GM06990 (cell line): Measurements from ENCODE around the gene SNRNP200.

Experiments used
- DNase-seq: peaks from one replicate; pipeline ENCODE4 v3.0.0-alpha.2; 2011; ENCODE audit not compliant: insufficient read length; ENCODE audit errors: extremely low read depth
- H3K27me3 ChIP-seq: replicated peaks from 2 replicates; pipeline ENCODE4 v1.6.0; 2011; ENCODE audit warnings: low read length; ENCODE audit not compliant: control insufficient read depth, insufficient read depth
- H3K36me3 ChIP-seq: 2 replicates; pipeline ENCODE4 v1.5.1; 2011; ENCODE audit warnings: low read length; ENCODE audit not compliant: control insufficient read depth, insufficient read depth
- H3K4me3 ChIP-seq: replicated peaks from 2 replicates; pipeline ENCODE4 v1.5.1; 2011; ENCODE audit warnings: low read depth, mild to moderate bottlenecking, control low read depth, low read length
- TF ChIP-seq, protein P1 (sequence below): IDR thresholded peaks from 2 replicates; pipeline ENCODE4 v1.5.1; 2011; ENCODE audit warnings: low read length, control low read depth, mild to moderate bottlenecking, inconsistent platforms; ENCODE audit not compliant: insufficient read depth, poor library complexity, severe bottlenecking

The SNRNP200 gene

DNA sequence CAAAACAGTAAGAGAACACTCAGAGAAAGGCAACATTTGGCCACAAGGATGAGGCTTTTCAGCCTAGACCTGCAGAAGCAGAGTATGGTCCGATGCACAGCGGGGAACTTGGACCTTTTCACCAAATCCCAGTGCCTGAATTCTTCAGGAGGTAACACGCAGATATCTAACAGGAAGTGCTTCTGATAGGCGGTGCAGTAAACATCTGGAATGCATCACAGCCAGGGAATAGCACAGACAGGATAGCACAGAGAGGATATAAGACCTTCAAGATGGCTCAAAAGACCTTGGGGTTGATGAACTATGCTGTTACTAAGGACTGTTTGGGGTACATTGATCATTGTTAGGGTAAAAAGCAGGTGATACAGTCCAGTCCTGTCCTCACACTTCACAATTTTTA lies 41.3 kb downstream of the SNRNP200 start:
- DNase-seq = no peak
- Histone ChIP-seq H3K4me3 (peak overlapping the region; percentile 74), H3K36me3 (peaks cover 22% of the 10 kb centered on the region), H3K27me3 (no peaks in the 10 kb centered on the region)
- TF ChIP-seq, protein P1, sequence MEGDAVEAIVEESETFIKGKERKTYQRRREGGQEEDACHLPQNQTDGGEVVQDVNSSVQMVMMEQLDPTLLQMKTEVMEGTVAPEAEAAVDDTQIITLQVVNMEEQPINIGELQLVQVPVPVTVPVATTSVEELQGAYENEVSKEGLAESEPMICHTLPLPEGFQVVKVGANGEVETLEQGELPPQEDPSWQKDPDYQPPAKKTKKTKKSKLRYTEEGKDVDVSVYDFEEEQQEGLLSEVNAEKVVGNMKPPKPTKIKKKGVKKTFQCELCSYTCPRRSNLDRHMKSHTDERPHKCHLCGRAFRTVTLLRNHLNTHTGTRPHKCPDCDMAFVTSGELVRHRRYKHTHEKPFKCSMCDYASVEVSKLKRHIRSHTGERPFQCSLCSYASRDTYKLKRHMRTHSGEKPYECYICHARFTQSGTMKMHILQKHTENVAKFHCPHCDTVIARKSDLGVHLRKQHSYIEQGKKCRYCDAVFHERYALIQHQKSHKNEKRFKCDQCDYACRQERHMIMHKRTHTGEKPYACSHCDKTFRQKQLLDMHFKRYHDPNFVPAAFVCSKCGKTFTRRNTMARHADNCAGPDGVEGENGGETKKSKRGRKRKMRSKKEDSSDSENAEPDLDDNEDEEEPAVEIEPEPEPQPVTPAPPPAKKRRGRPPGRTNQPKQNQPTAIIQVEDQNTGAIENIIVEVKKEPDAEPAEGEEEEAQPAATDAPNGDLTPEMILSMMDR = no peak

DNA sequence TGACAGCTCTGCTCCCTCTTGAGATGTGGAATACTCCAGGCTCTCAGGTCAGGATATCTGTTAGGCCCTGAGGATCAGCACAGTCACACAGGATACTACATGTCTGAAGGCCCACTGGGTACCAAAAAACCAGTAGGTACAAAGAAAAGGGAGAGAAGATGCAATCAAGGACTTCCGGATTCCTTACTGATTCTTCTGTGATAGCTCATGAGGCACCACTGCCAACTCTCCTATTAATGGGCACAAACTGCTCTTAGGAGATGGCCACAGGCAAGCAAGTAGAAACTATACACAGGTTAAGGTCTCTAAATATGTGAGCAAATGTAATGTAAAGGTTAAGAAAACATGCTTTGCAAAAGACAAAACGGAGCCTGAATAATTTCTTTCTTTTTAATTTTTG lies 43.0 kb downstream of the SNRNP200 start:
- Histone ChIP-seq H3K36me3 (peaks cover 18% of the 10 kb centered on the region), H3K4me3 (no peak overlapping the region), H3K27me3 (no peaks in the 10 kb centered on the region)
- no peak for DNase-seq
- TF ChIP-seq, protein P1 = no peak

DNA sequence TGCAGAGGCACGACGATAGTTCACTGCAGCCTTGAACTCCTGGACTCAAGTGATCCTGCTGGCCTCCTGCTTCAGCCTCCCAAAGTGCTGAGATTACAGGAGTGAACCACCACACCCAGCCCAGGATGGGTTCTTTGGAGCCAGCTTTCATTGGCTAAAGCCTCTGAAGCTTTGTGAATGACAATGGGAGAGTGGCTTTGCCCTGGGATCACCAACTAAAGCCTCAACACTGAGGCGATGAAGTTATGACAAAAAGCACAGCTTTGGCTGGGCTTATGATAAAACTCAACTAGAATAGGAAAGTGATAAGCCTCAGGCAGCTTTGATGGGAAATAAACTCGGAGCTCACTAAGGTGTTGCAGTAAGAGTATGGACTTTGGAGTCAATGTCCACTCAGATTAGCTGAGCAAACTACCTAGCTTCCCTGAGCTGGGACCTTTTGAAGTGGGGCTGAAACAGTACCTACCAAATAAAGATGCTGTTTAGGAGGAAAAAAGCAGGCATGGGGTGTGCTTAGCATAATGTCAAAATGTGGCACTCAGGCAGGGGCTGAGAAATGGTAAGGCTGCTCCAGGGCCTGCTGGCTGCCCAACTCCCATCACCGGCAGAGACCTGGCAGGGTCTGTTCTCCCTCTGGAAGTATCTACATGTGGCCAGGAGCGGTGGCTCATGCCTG lies 43.9 kb downstream of the SNRNP200 start:
- DNase-seq = no peak
- TF ChIP-seq, protein P1 = no peak
- no peaks in the 10 kb centered on the region for H3K27me3 ChIP-seq
- peaks cover 20% of the 10 kb centered on the region for H3K36me3 ChIP-seq
- no peak overlapping the region for H3K4me3 ChIP-seq

DNA sequence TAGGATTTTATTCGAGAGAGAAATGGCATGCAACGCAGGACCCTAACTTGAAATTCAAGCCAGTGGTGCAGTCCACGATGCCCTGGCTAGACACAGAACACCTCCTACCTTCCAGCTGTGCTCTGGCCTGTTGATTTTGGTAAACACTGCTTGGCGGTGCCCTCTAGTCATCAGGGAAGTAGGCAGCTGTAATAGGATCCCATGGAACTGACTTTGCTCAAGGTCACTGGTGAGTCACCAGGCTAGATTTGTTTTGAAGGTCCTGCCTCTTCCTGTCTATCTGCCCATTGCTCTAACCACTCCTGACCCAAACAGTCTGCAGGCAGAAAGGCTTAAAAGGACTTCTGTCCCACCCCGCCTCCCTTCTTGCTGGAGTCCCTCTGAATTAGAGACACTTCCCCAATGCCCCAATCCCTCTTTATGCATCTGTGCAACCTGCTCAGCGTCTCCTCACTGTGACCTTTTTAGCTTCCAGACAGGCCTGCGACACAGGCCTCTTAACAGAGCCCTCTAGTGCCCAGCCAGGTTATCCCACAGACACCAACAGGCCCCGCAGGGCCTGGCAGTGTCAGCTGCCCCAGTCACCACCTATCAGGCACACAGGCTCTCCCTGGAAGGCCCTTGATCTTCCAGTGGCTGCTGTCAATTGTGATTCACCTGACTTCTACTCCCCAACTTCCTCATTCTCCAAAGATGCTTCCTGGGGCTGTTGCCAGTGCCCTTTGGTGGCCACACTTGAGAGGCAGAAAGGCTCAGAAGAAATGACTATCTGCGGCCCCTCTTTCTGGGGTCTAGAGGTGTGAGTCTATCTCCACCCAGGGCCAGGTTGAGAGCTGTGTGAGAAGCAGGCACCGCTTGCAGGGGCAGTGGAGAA lies 44.7 kb downstream of the SNRNP200 start:
- TF ChIP-seq, protein P1 = peak; percentile 68
- H3K36me3 ChIP-seq = peaks cover 22% of the 10 kb centered on the region
- H3K4me3 ChIP-seq = no peak overlapping the region
- DNase-seq = no peak
- no peaks in the 10 kb centered on the region for H3K27me3 ChIP-seq

DNA sequence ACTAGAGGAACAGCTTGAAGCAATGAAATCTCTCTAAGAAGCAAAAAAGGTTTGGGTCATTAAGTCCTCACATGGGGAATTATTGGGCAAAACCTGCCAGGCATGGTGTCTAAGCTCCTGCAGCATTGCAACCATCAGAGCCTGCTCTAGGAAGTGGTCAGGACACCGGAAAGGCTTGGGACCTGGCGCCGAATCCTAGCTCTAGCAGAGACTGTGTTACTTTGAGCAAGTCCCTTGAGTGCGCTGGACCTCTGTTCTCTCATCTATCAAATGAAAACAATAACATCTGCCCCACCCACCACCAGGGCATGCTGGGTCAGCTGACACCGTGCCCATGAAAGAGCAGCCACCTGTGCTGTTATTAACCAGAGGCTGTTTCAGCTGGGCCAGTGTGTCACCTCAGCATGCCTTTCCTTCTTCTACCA lies 45.8 kb downstream of the SNRNP200 start:
- TF ChIP-seq, protein P1 = no peak
- Histone ChIP-seq H3K27me3 (no peaks in the 10 kb centered on the region), H3K4me3 (no peak overlapping the region), H3K36me3 (peaks cover 22% of the 10 kb centered on the region)
- no peak for DNase-seq
